Ascending aorta (tissue), 2 donors: ENCODE data around the gene BEND5. TPM values are rescaled to one million over a fixed set of nuclear protein-coding genes. Genes with fewer than 3 reads are reported as not detected.

Experiments used
- DNase-seq, 2 donors: peaks; one replicate each; pipeline ENCODE4 v3.0.0-alpha.2; 2019; ENCODE audit warnings: low spot score in 2 of 2
- H3K27ac ChIP-seq, 2 donors: fragments of 200-600 bp; sonication (generic); one replicate each; pipeline ENCODE4 v1.5.1; 2016 to 2017; ENCODE audit warnings: mild to moderate bottlenecking in 1 of 2
- H3K27me3 ChIP-seq: fragments of 200-600 bp; sonication (generic); one replicate; pipeline ENCODE4 v1.5.1; 2017
- H3K36me3 ChIP-seq, 2 donors: fragments of 200-600 bp; sonication (generic); one replicate each; pipeline ENCODE4 v1.5.1; 2016
- H3K4me1 ChIP-seq, 2 donors: fragments of 200-600 bp; sonication (generic); one replicate each; pipeline ENCODE4 v1.5.1; 2016 to 2017; ENCODE audit warnings: mild to moderate bottlenecking in 1 of 2
- H3K4me3 ChIP-seq, 2 donors: fragments of 200-600 bp; sonication (generic); one replicate each; pipeline ENCODE4 v1.5.1; 2016 to 2017; ENCODE audit warnings: mild to moderate bottlenecking in 1 of 2
- H3K9me3 ChIP-seq, 2 donors: fragments of 200-600 bp; sonication (generic); one replicate each; pipeline ENCODE4 v1.5.1; 2016
- CTCF ChIP-seq, 3 experiments: fragments of 200-600 bp in 2 of 3; fragments of 450-650 bp in 1 of 3; sonication (generic) in 2 of 3; IDR thresholded peaks; one replicate each; pipeline ENCODE4 v1.5.1; 2016 to 2019; ENCODE audit warnings: antibody characterized with exemption in 3 of 3, mild to moderate bottlenecking in 1 of 3, moderate library complexity in 1 of 3
- intact Hi-C: fragments of 100-400 bp; cut with DNase I; formaldehyde crosslinking; loops from one replicate; pipeline ENCODE4 v1.15.1; 2023
- total RNA-seq: library from RNA; depleted of rRNA; stranded (reverse); fragments of >200 nt; gene quantifications from one replicate; pipeline ENCODE4 v1.1.0, GENCODE V29; 2016

Gene BEND5
- total RNA-seq, 1 donor from 2014 or later = 3.4 TPM

DNA sequence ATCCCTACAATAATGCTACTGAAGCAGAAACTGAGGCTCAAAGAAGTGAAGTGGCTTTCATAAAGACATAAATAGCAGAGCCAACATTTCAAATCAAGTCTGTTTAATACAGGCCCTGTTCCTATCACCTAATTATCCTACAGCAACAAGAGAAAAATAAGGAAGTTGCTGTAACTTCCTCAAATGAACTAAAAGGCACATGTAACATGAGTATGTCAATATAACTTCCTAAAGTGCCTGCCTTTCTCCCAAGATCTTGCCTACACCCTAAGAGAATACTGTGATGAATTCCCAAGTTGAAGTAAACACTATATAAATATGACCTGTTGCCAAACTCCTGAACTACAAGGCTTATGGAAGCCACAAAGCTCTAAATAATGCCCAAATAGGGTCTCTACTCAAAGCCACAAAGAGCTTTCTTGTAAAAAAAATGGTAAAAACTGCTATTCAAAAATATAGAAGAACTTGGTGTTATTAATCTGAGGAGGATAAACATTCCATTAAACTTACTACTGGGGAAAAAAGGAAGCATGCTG, 8.6 kb downstream of the BEND5 start:
- H3K27ac ChIP-seq = peak overlapping the region in 1 of 2 donors; percentile 7
- no peak overlapping the region for H3K4me3 ChIP-seq
- peaks cover 0 to 13% of the 10 kb centered on the region in 2 donors for H3K36me3 ChIP-seq
- H3K4me1 ChIP-seq = peaks cover 0 to 33% of the 10 kb centered on the region in 2 donors
- no peaks in the 10 kb centered on the region for H3K27me3 ChIP-seq
- H3K9me3 ChIP-seq = no peaks in the 10 kb centered on the region
- intact Hi-C loops = no loop called here
- TF ChIP-seq CTCF (IDR thresholded peaks at IDR 0.05) = no peak
- DNase-seq = no peak

DNA sequence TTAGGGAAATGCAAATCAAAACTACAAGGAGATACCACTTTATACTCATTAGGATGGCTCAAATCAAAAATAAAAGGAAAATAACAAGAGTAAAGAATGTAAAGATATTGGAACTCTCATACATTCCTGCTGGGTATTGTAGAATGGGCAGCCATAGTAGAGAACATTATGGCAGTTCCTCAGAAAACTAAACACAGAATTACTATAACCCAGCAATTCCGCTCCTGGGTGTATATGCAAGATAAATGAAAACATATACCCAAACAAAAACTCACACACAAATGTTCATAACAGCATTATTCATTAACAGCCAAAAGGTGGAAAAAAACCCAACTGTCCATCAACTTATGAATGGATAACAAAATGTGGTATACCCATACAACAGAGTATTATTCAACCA, 11.4 kb downstream of the BEND5 start:
- intact Hi-C loops = no loop called here
- Histone ChIP-seq H3K4me3 (no peak overlapping the region), H3K9me3 (no peaks in the 10 kb centered on the region), H3K36me3 (peaks cover 0 to 13% of the 10 kb centered on the region in 2 donors), H3K27me3 (no peaks in the 10 kb centered on the region), H3K27ac (no peak overlapping the region), H3K4me1 (peaks cover 0 to 24% of the 10 kb centered on the region in 2 donors)
- TF ChIP-seq CTCF (IDR thresholded peaks at IDR 0.05) = no peak
- DNase-seq = no peak

- no peaks in the 10 kb centered on the region for H3K27me3 ChIP-seq
- peaks cover 0 to 10% of the 10 kb centered on the region in 2 donors for H3K4me1 ChIP-seq
- TF ChIP-seq CTCF (IDR thresholded peaks at IDR 0.05) = no peak
- peak overlapping the region in 1 of 2 donors; percentile 17 for H3K4me3 ChIP-seq
- intact Hi-C loops = no loop called here
- peak overlapping the region; percentile 19 to 58 for H3K27ac ChIP-seq
- DNase-seq = no peak
- H3K36me3 ChIP-seq = peaks cover 15 to 21% of the 10 kb centered on the region in 2 donors
- no peaks in the 10 kb centered on the region for H3K9me3 ChIP-seq
These were observed 14.7 kb downstream of the BEND5 start for GRCh38 chr1:48761986-48762385.

- no peak for DNase-seq
- no peak for TF ChIP-seq CTCF (IDR thresholded peaks at IDR 0.05)
- H3K27ac ChIP-seq = peak overlapping the region; percentile 19 to 58
- H3K4me3 ChIP-seq = no peak overlapping the region
- H3K9me3 ChIP-seq = no peaks in the 10 kb centered on the region
- H3K36me3 ChIP-seq = peaks cover 15 to 16% of the 10 kb centered on the region in 2 donors
- H3K27me3 ChIP-seq = no peaks in the 10 kb centered on the region
- peaks cover 0 to 10% of the 10 kb centered on the region in 2 donors for H3K4me1 ChIP-seq
- intact Hi-C loops = no loop called here
These were observed 15.3 kb downstream of the BEND5 start for GRCh38 chr1:48761411-48761810.

DNA sequence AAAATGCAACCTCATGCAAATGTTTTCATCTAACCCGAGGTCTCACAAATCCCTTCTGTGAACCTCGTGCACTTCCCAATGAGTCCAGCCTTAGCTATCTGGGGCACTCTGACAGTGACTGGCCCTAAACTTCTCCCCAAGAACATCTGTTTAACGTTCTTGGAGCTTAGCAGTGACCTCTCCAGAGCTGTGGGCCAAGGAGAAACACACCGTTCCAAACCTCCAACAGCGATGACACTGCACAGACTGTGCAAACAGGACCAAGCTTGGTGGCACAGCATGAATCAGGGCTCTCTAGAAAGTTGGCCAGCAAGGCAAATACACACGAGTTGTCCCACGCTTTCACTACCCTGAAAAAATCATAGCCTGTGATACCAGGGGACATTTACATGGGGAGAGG, 15.8 kb downstream of the BEND5 start:
- DNase-seq = no peak
- intact Hi-C loops = no loop called here
- H3K4me3 ChIP-seq = no peak overlapping the region
- TF ChIP-seq CTCF (IDR thresholded peaks at IDR 0.05) = no peak
- H3K9me3 ChIP-seq = no peaks in the 10 kb centered on the region
- H3K27me3 ChIP-seq = no peaks in the 10 kb centered on the region
- H3K27ac ChIP-seq = peak overlapping the region in 1 of 2 donors; percentile 18
- H3K4me1 ChIP-seq = peaks cover 0 to 10% of the 10 kb centered on the region in 2 donors
- peaks cover 12 to 19% of the 10 kb centered on the region in 2 donors for H3K36me3 ChIP-seq

DNA sequence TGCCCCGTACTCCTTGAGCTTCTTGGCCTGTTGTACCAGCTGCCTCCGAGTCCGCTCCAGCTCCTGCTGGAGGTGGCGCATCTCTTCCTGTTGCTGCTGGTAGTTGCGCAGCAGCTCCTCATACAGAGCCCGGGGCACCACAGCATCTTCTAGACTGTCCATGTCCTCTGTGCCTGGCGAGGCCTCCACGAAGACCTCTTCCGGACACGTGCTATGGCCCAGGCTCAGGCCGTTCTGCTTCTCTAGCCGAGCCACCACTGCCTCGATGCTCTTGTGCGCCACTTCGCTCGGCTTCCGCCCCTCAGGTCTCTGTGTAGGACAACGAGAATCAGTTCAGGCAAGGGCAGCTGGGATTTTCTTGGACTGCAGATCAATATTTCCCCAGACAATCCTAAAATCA, 17.7 kb downstream of the BEND5 start:
- Histone ChIP-seq H3K9me3 (no peaks in the 10 kb centered on the region), H3K36me3 (peaks cover 19 to 21% of the 10 kb centered on the region in 2 donors), H3K27ac (no peak overlapping the region), H3K27me3 (no peaks in the 10 kb centered on the region), H3K4me1 (peaks cover 0 to 10% of the 10 kb centered on the region in 2 donors), H3K4me3 (no peak overlapping the region)
- intact Hi-C loops = no loop called here
- TF ChIP-seq CTCF (IDR thresholded peaks at IDR 0.05) = no peak
- no peak for DNase-seq
